Breast epithelium (tissue), 4 donors: ENCODE data around the gene UBAC2. TPM values are rescaled to one million over a fixed set of nuclear protein-coding genes. Genes with fewer than 3 reads are reported as not detected.

Experiments
- DNase-seq, 2 donors: peaks; one replicate each; pipeline ENCODE4 v3.0.0-alpha.2; 2019; ENCODE audit warnings: low spot score in 2 of 2
- H3K27ac ChIP-seq, 2 donors: fragments of 200-600 bp; sonication (generic) in 1 of 2; one replicate each; pipeline ENCODE4 v1.5.1; 2016 to 2019; ENCODE audit warnings: mild to moderate bottlenecking in 1 of 2
- H3K27me3 ChIP-seq, 2 donors: fragments of 200-600 bp; sonication (generic) in 1 of 2; one replicate each; pipeline versions ENCODE4 v1.5.1 to v1.6.0; 2017 to 2019; ENCODE audit warnings: control low read depth in 1 of 2, mild to moderate bottlenecking in 1 of 2
- H3K36me3 ChIP-seq: fragments of 200-600 bp; one replicate; pipeline ENCODE4 v1.5.1; 2019
- H3K4me1 ChIP-seq, 2 donors: fragments of 200-600 bp; sonication (generic); one replicate each; pipeline ENCODE4 v1.5.1; 2016 to 2019; ENCODE audit warnings: control low read depth in 1 of 2
- H3K4me3 ChIP-seq, 3 donors: fragments of 200-600 bp; sonication (generic); 1 replicate in 2 of 3; 2 replicates in 1 of 3; pipeline ENCODE4 v1.5.1; 2016 to 2019; ENCODE audit warnings: mild to moderate bottlenecking in 3 of 3, moderate library complexity in 2 of 3
- H3K9me3 ChIP-seq, 2 donors: fragments of 200-600 bp; sonication (generic) in 1 of 2; one replicate each; pipeline ENCODE4 v1.5.1; 2016 to 2019; ENCODE audit warnings: control low read depth in 1 of 2
- POLR2A ChIP-seq: fragments of 450-650 bp; IDR thresholded peaks from one replicate; pipeline ENCODE4 v1.6.1; 2016; ENCODE audit warnings: antibody characterized with exemption, mild to moderate bottlenecking, moderate library complexity
- POLR2AphosphoS5 ChIP-seq, 3 donors: sonication (generic); formaldehyde crosslinking; IDR thresholded peaks; one replicate each; pipeline ENCODE4 v1.6.1; 2017; ENCODE audit warnings: antibody characterized with exemption in 3 of 3
- intact Hi-C: fragments of 100-400 bp; cut with DNase I; formaldehyde crosslinking; loops from one replicate; pipeline ENCODE4 v1.15.1; 2023; ENCODE audit warnings: low total_unique reads
- total RNA-seq, 3 donors: library from RNA; depleted of rRNA; stranded (reverse); fragments of >200 nt; gene quantifications; one replicate each; pipeline ENCODE4 v1.1.0, GENCODE V29; 2016
- TF ChIP-seq, protein P1 (sequence below), 3 donors: fragments of 450-650 bp; IDR thresholded peaks; one replicate each; pipeline ENCODE4 v1.5.1; 2016 to 2017; ENCODE audit warnings: antibody characterized with exemption in 3 of 3, mild to moderate bottlenecking in 3 of 3, moderate library complexity in 3 of 3

The UBAC2 gene
- total RNA-seq, 3 donors from 2014 or later, result 64.6 to 72.8 (median 65.1) TPM

DNA sequence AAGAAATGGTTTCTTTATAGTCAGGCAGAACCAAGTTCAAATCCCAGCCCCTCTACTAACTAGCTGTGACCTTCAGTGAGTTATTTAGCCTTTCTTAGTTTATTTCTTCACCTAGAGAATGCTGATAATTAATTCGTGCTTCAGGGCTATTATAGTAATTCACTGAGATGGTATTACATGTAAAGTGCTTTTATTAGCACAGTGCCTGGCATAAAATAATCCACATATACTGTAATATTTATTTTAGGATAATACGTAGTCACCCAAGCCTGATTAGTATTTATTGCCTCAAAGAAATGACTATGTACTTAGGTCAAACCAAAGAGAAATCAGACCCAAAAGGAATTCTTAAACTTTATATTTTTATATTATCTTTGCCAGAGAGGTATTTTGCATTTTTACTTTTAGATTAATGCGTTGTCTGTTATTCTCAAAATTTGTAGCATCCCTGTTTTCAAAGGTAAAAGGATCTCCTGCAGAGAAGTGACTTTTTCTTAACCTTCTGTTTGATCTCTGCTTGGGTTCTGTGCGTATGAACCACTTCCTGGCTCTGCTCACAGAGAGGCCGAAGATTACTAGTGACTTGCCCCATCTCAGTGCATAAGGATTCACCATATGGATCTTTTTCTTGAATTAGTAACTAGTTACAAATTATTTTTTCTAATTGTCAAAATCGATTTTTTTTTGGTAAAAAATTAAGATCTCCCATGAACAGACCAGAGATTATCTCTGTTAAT is 19.7 kb downstream of the UBAC2 start:
- H3K4me1 ChIP-seq, result no peaks in the 10 kb centered on the region
- no peak for DNase-seq
- no peak overlapping the region for H3K4me3 ChIP-seq
- TF ChIP-seq POLR2A (no peak), POLR2AphosphoS5 (IDR thresholded peaks at IDR 0.05) (no peak)
- TF ChIP-seq, protein P1, sequence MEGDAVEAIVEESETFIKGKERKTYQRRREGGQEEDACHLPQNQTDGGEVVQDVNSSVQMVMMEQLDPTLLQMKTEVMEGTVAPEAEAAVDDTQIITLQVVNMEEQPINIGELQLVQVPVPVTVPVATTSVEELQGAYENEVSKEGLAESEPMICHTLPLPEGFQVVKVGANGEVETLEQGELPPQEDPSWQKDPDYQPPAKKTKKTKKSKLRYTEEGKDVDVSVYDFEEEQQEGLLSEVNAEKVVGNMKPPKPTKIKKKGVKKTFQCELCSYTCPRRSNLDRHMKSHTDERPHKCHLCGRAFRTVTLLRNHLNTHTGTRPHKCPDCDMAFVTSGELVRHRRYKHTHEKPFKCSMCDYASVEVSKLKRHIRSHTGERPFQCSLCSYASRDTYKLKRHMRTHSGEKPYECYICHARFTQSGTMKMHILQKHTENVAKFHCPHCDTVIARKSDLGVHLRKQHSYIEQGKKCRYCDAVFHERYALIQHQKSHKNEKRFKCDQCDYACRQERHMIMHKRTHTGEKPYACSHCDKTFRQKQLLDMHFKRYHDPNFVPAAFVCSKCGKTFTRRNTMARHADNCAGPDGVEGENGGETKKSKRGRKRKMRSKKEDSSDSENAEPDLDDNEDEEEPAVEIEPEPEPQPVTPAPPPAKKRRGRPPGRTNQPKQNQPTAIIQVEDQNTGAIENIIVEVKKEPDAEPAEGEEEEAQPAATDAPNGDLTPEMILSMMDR (IDR thresholded peaks at IDR 0.05), result no peak
- intact Hi-C loops, result no loop called here
- no peaks in the 10 kb centered on the region for H3K36me3 ChIP-seq
- no peaks in the 10 kb centered on the region for H3K9me3 ChIP-seq
- H3K27ac ChIP-seq, result no peak overlapping the region
- H3K27me3 ChIP-seq, result no peaks in the 10 kb centered on the region

DNA sequence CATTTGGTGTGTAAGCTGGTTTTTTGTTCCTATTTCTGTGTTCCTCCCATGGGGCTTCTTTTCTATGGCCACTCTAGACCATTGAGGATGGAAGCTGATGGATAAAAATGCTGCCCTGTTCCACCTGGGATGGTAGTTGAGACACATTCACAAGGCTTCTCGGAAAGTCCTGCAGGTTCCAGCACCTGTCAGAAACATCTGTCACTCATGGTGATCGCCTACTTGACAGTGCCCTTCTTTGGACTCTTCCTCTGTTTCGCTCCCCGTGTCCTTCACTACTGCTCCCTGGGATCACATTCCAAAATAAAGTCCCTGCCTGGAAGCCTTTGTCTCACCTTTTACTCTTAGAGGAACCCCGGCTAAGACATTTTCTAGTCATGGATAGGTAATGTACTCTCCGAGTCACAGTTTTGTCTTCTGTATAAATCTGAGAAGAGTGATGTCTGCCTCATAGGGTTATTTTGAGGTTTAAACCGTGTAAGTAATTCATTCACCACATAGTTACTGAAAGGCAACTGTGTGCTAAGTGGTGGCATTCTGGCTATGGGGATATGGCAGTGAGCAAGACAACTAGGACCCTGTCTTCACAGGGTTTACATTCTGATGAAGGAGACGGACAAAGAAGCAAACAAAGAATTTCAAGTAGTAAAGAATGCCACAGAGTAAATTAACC is 21.0 kb downstream of the UBAC2 start:
- Histone ChIP-seq H3K36me3 (no peaks in the 10 kb centered on the region), H3K4me3 (no peak overlapping the region), H3K4me1 (no peaks in the 10 kb centered on the region), H3K9me3 (no peaks in the 10 kb centered on the region), H3K27me3 (no peaks in the 10 kb centered on the region), H3K27ac (no peak overlapping the region)
- DNase-seq, result no peak
- intact Hi-C loops, result no loop called here
- TF ChIP-seq POLR2AphosphoS5 (IDR thresholded peaks at IDR 0.05), result no peak
- TF ChIP-seq, protein P1 (IDR thresholded peaks at IDR 0.05), result no peak
- TF ChIP-seq POLR2A, result no peak

DNA sequence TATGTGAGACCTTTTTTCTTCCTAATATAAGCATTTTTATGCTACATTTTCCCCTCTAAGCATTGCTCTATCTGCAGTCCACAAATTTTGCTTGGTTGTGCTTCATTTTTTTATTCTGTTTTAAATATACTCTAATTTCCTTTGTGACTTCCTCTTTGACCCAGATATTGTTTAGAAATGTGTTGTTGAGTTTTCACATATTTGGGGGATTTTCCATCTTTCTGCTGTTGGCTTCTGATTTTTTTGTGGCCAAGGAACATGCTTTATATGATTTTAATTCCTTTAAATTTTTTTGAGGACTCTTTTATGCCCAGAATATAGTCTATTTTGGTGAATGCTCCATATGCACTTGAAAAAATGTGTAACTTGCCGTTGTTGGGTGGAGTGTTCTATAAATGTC is 22.9 kb downstream of the UBAC2 start:
- TF ChIP-seq POLR2A, result no peak
- TF ChIP-seq POLR2AphosphoS5 (IDR thresholded peaks at IDR 0.05), result no peak
- TF ChIP-seq, protein P1 (IDR thresholded peaks at IDR 0.05), result no peak
- DNase-seq, result no peak
- Histone ChIP-seq H3K36me3 (no peaks in the 10 kb centered on the region), H3K4me1 (no peaks in the 10 kb centered on the region), H3K4me3 (no peak overlapping the region), H3K27ac (no peak overlapping the region), H3K9me3 (no peaks in the 10 kb centered on the region), H3K27me3 (no peaks in the 10 kb centered on the region)
- intact Hi-C loops, result no loop called here

DNA sequence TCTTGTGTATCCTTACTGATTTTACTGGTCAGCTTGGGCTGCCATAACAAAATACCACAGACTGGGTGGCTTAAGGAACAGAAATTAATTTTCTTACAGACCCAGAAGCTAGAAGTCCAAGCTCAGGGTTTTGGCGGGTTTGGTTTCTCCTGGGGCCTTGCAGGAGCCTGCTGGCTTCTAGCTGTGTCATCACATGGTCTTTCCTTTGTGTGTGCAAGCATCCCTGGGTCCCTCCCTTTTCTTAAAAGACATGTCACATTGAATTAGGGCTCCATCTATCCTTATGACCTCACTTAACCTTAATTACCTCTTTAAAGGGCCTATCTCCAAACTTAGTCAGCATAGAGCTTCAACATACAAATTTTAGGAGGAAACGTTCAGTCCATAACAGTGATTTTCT is 23.4 kb downstream of the UBAC2 start:
- no peaks in the 10 kb centered on the region for H3K9me3 ChIP-seq
- H3K4me3 ChIP-seq, result no peak overlapping the region
- H3K4me1 ChIP-seq, result no peaks in the 10 kb centered on the region
- intact Hi-C loops, result no loop called here
- no peaks in the 10 kb centered on the region for H3K36me3 ChIP-seq
- H3K27ac ChIP-seq, result no peak overlapping the region
- DNase-seq, result no peak
- TF ChIP-seq, protein P1 (IDR thresholded peaks at IDR 0.05), result no peak
- TF ChIP-seq POLR2A (no peak), POLR2AphosphoS5 (IDR thresholded peaks at IDR 0.05) (no peak)
- no peaks in the 10 kb centered on the region for H3K27me3 ChIP-seq

DNA sequence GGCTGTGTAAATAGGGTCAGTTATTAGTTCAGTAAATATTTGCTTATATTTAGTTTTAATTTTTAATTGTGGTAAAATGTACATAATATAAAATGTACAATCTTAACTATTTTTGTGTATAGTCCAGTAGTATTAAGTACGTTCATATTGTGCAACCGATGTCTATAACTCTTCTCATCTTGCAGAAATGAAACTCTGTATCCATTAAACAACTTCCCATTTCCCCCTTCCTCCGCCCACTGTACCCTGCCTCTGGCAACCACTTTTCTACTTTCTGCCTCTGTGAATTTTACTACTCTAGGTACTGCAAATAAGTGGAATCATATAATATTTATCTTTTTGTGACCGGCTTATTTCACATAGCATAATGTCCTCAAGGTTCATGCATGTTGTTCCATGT is 24.4 kb downstream of the UBAC2 start:
- no peaks in the 10 kb centered on the region for H3K4me1 ChIP-seq
- intact Hi-C loops, result no loop called here
- H3K27me3 ChIP-seq, result no peaks in the 10 kb centered on the region
- H3K27ac ChIP-seq, result no peak overlapping the region
- H3K36me3 ChIP-seq, result no peaks in the 10 kb centered on the region
- no peak for DNase-seq
- no peak for TF ChIP-seq POLR2AphosphoS5 (IDR thresholded peaks at IDR 0.05)
- TF ChIP-seq, protein P1 (IDR thresholded peaks at IDR 0.05), result no peak
- no peak for TF ChIP-seq POLR2A
- H3K9me3 ChIP-seq, result no peaks in the 10 kb centered on the region
- H3K4me3 ChIP-seq, result no peak overlapping the region
